ENCODE results near the gene MZT2B.
"Not testable (repeated sequence)": the region's sequence is repeated elsewhere in the genome, so short reads cannot be mapped to it uniquely, and the experiment has no call there.

The MZT2B gene

GRCh38 chr2:130181880-130182682 is at the start of gene MZT2B:
Gene MZT2B, plus strand, starts transcription at chr2:130182262. Its CDS starts 21 bp downstream, at chr2:130182283.
- peak within 1 kb of the TSS; percentile 86 for H3K4me3 ChIP-seq (ENCODE audit: control insufficient read depth, low read depth, low read length)
- DNase-seq (ENCODE audit: low read depth), result peak; percentile 77
- peak; percentile 14 for TF ChIP-seq CTCF (conservative IDR thresholded peaks at IDR 0.05; ENCODE audit: control insufficient read depth, insufficient read depth, low read depth, low read length)

GRCh38 chr2:130135692-130136541 is 46.1 kb upstream of the MZT2B start:
- no peak for DNase-seq (ENCODE audit: low read depth)
- TF ChIP-seq CTCF (conservative IDR thresholded peaks at IDR 0.05; ENCODE audit: control insufficient read depth, insufficient read depth, low read depth, low read length), result no peak
- H3K4me3 ChIP-seq (ENCODE audit: control insufficient read depth, low read depth, low read length), result no peak overlapping the region

- not testable (repeated sequence) for H3K4me3 ChIP-seq (ENCODE audit: control insufficient read depth, low read depth, low read length); DNase-seq (ENCODE audit: low read depth)
These were observed 45.5 kb upstream of the MZT2B start for GRCh38 chr2:130136546-130136945.

- not testable (repeated sequence) for H3K4me3 ChIP-seq (ENCODE audit: control insufficient read depth, low read depth, low read length); DNase-seq (ENCODE audit: low read depth)
These were observed 44.9 kb upstream of the MZT2B start for GRCh38 chr2:130137118-130137517.

GRCh38 chr2:130138326-130138725 is 43.7 kb upstream of the MZT2B start:
- not testable (repeated sequence) for DNase-seq (ENCODE audit: low read depth); H3K4me3 ChIP-seq (ENCODE audit: control insufficient read depth, low read depth, low read length)

- not testable (repeated sequence) for H3K4me3 ChIP-seq (ENCODE audit: control insufficient read depth, low read depth, low read length); DNase-seq (ENCODE audit: low read depth)
These were observed 43.2 kb upstream of the MZT2B start for GRCh38 chr2:130138841-130139251.

- H3K4me3 ChIP-seq (ENCODE audit: control insufficient read depth, low read depth, low read length); DNase-seq (ENCODE audit: low read depth): not testable (repeated sequence)
These were observed 42.5 kb upstream of the MZT2B start for GRCh38 chr2:130139331-130140280.

GRCh38 chr2:130140516-130140915 is 41.5 kb upstream of the MZT2B start:
- DNase-seq (ENCODE audit: low read depth), result not testable (repeated sequence)

GRCh38 chr2:130141002-130141401 is 41.1 kb upstream of the MZT2B start:
- H3K4me3 ChIP-seq (ENCODE audit: control insufficient read depth, low read depth, low read length); DNase-seq (ENCODE audit: low read depth): not testable (repeated sequence)

More at GRCh38 chr2:130140516-130140915, 41.5 kb upstream of the MZT2B start:
- not testable (repeated sequence) for H3K4me3 ChIP-seq (ENCODE audit: control insufficient read depth, low read depth, low read length)

- DNase-seq (ENCODE audit: low read depth); H3K4me3 ChIP-seq (ENCODE audit: control insufficient read depth, low read depth, low read length): not testable (repeated sequence)
These were observed 40.3 kb upstream of the MZT2B start for GRCh38 chr2:130141645-130142370.

- not testable (repeated sequence) for H3K4me3 ChIP-seq (ENCODE audit: control insufficient read depth, low read depth, low read length); DNase-seq (ENCODE audit: low read depth)
These were observed 39.4 kb upstream of the MZT2B start for GRCh38 chr2:130142396-130143265.

- not testable (repeated sequence) for DNase-seq (ENCODE audit: low read depth)
These were observed 38.6 kb upstream of the MZT2B start for GRCh38 chr2:130143266-130144039.

GRCh38 chr2:130145006-130145414 is 37.1 kb upstream of the MZT2B start, which contains the start of gene CCDC74B:
Gene CCDC74B, minus strand, starts transcription at chr2:130145112. Its CDS starts 116 bp downstream, at chr2:130144996.
- peak within 1 kb of the TSS; percentile 29 for H3K4me3 ChIP-seq (ENCODE audit: control insufficient read depth, low read depth, low read length)
- DNase-seq (ENCODE audit: low read depth), result peak; percentile 21

More at GRCh38 chr2:130143266-130144039, 38.6 kb upstream of the MZT2B start:
- H3K4me3 ChIP-seq (ENCODE audit: control insufficient read depth, low read depth, low read length), result not testable (repeated sequence)
